ENCODE data around the gene UXT.

GRCh38 chrX:47661539-47661938, 2.6 kb upstream of the UXT start:
- TF ChIP-seq POLR2A (IDR thresholded peaks at IDR 0.05; ENCODE audit: low read depth, low read length) = no peak
- no peak for TF ChIP-seq CTCF (IDR thresholded peaks at IDR 0.05; ENCODE audit: extremely low read depth in 1 of 2, insufficient read depth in 1 of 2, low read depth in 1 of 2, low read length in 2 of 2)
- TF ChIP-seq EZH2 (IDR thresholded peaks at IDR 0.05; ENCODE audit: borderline replicate concordance, low read depth, low read length, severe bottlenecking) = no peak

Measured in endothelial cell of umbilical vein (primary cell).